ENCODE results near the gene UBASH3A.

GRCh38 chr21:42362198-42362597, 41.5 kb upstream of the UBASH3A start:
- TF ChIP-seq CTCF (IDR thresholded peaks at IDR 0.05) (no peak), EZH2 (IDR thresholded peaks at IDR 0.05; ENCODE audit: borderline replicate concordance, insufficient read depth, low read depth, low read length, poor library complexity, severe bottlenecking) (no peak)

All from B cell (primary cell).